Epithelial cell of esophagus (primary cell): ENCODE measurements around the gene VOPP1.

Experiments used
- DNase-seq: peaks from one replicate; pipeline ENCODE4 v3.0.0; 2010; ENCODE audit warnings: low read depth
- H3K4me3 ChIP-seq: 2 replicates; pipeline ENCODE4 v1.5.1; 2011; ENCODE audit warnings: mild to moderate bottlenecking, low read length, control low read depth
- TF ChIP-seq, protein P1 (sequence below): IDR thresholded peaks from 2 replicates; pipeline ENCODE4 v1.5.1; 2011; ENCODE audit warnings: low read depth, mild to moderate bottlenecking, low read length, control low read depth, inconsistent platforms; ENCODE audit not compliant: insufficient read depth; ENCODE audit errors: missing control alignments

VOPP1 gene

DNA sequence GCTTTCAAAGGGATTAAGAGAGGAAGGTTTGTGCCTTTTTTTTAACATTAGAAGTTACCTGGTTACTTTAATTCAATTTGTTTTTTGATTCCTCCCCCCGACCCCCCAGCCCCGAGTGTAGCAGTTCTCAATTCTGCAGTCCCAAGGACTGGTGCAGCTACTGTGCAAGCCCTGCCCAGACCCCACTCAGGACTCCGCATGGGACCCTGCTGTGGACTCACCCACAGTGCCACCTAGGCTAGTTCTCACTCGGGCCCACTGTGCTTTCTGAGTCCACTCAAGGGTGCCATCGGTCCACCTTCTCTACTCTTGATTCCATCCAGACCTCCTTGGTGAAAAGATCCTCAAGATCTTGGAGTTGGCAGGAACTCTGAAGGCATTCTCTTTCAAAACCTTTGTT, 77.4 kb downstream of the VOPP1 start:
- TF ChIP-seq, protein P1, sequence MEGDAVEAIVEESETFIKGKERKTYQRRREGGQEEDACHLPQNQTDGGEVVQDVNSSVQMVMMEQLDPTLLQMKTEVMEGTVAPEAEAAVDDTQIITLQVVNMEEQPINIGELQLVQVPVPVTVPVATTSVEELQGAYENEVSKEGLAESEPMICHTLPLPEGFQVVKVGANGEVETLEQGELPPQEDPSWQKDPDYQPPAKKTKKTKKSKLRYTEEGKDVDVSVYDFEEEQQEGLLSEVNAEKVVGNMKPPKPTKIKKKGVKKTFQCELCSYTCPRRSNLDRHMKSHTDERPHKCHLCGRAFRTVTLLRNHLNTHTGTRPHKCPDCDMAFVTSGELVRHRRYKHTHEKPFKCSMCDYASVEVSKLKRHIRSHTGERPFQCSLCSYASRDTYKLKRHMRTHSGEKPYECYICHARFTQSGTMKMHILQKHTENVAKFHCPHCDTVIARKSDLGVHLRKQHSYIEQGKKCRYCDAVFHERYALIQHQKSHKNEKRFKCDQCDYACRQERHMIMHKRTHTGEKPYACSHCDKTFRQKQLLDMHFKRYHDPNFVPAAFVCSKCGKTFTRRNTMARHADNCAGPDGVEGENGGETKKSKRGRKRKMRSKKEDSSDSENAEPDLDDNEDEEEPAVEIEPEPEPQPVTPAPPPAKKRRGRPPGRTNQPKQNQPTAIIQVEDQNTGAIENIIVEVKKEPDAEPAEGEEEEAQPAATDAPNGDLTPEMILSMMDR: no peak
- no peak overlapping the region for H3K4me3 ChIP-seq
- DNase-seq: no peak

DNA sequence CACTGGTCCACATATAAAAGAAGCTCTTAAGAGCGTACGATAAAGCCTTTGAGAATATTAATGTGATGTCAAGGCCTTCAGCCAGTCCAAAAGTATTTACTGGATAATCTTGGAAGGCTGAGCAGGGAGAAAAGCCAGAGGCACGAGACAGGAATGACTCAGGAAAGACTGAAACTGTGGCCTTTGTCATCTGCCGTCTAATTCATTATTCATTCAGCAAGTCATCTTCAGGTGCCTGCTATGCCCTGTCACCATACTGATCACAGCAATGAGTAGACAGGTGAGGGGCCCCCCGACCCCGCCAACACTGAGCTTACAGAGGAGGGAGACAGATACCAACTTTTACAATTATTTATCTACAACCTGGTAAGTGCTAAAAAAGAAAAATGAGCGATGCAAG, 78.9 kb downstream of the VOPP1 start:
- peak; percentile 86 for DNase-seq
- no peak overlapping the region for H3K4me3 ChIP-seq
- TF ChIP-seq, protein P1: no peak

DNA sequence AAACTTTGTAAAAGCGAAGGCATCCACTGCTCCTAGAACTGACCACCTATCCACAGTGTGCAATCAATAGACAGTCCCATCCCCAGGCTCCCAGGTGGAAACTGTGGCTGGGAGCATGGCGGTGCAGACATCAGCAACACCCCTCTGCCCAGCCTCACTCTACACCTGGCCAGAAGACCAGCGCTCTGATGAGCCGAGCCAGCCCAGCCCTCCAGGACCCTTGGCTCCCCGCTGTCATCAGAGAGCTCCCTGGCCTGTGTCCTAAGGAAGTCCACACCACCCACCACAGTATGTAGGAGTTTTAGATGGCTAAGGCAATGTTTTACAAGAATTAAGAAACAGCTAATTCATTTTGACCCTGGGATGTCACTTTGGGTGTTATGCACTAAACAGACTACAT, 81.0 kb downstream of the VOPP1 start:
- no peak for DNase-seq
- no peak overlapping the region for H3K4me3 ChIP-seq
- TF ChIP-seq, protein P1: no peak

DNA sequence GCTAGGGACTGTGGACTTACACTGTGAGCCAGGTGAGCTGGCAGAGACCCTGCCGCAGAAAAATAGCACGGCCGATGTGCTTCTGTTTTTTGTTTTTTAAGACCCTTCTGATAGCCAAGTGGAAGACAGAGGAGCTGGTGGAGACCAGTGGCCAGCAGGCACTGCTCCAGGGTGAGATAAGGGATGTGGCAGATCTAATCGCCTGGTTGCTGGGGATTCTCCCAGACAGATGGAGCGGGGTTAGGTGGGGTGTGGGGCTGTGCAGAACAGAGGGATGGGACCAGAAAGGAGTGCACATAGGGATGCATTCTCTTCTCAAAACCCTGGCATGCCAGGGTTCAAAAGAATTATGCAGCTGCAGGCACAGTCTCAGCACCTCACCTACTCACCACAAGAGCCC, 82.2 kb downstream of the VOPP1 start:
- DNase-seq: no peak
- TF ChIP-seq, protein P1: no peak
- no peak overlapping the region for H3K4me3 ChIP-seq

DNA sequence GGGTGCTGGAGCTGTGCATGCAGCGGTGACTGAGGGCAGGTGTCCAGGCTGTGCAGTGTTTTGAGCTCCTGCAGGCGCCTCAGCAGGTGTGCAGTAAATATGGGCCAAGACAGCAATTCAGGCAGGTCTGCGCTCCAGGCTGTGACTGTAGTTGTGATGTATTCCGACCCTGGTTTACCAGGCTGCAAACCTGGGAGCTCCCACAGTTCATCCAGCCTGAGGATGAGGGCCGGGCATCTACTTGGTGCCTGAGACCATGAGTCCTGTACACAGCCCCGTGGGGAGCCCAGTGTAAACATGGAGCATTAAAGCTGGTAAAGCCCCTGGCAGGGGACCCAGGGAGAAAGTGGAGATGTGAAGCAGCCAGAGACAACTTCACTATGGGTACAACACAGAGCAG, 82.8 kb downstream of the VOPP1 start:
- H3K4me3 ChIP-seq: no peak overlapping the region
- TF ChIP-seq, protein P1: no peak
- DNase-seq: no peak

DNA sequence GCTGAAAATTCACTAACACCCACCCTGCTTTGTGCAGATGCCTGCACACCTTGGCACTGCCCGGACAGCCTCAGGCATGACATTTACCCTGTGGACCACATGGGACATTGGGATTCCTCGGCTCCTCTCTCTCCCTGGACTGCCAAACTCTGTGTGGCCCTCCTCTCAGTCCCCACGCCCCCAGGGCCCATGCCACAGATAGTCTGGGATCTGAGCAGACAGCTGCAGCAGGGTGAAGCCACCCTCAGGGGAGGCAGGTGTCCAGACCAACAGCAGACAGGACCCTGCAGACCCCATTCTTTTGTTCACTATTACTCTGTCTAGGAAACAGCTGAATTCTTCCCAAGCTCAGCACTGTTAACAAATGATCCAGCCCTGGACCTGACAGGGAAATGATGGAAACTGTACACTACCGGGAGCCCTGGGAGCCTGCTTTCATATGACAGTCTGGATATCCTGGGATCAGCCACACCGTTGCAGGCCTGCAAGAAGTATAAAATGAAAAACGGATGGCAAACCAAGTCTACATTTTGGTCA, 83.4 kb downstream of the VOPP1 start:
- no peak for DNase-seq
- TF ChIP-seq, protein P1: no peak
- no peak overlapping the region for H3K4me3 ChIP-seq

DNA sequence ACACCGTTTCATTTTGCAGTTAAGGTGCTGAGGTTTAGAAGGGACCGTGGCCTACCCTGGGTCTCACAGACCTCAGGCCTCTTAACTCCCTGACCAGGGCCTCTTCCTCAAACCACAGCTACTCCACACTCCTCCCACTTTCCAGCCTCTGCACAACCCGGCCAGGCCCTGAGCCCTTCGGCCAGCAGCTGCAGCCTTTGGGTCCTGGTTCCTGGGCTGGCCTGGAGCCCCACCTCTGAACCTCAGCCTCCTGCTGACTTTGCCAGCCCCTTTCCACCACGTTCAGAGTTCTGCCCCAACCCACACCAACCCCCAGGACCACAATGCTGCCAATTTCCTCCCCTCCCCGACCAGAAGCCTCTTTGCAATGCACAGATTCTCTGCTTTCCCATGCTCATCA, 84.1 kb downstream of the VOPP1 start:
- no peak overlapping the region for H3K4me3 ChIP-seq
- TF ChIP-seq, protein P1: no peak
- no peak for DNase-seq
